A673 (cell line): ENCODE data around the gene DEUP1. TPM values are rescaled to one million over a fixed set of nuclear protein-coding genes. Genes with fewer than 3 reads are reported as not detected.

Source experiments
- BruUV-seq: library from RNA; stranded (reverse); fragments of 400-500 nt; replicated peaks from 2 replicates; lab custom pipeline; 2021; lab: Mats Ljungman, UMichigan
- CTCF ChIA-PET: fragments of 300-600 bp; sonication (Branson Sonifier 250); formaldehyde crosslinking; loops from one replicate; lab custom pipeline; 2022; ENCODE audit warnings: antibody characterized with exemption; lab: Charles Lee
- POLR2A ChIA-PET: fragments of 300-600 bp; sonication (Branson Sonifier 250); formaldehyde crosslinking; loops from one replicate; lab custom pipeline; 2022; ENCODE audit warnings: antibody characterized with exemption; ENCODE audit not compliant: low non-redundant PET; lab: Charles Lee
- DNase-seq: peaks from one replicate; pipeline ENCODE4 v3.0.0-alpha.2; 2015; ENCODE audit warnings: low spot score
- H3K27ac ChIP-seq: fragments of 200-600 bp; sonication (generic); 2 replicates; pipeline ENCODE4 v1.5.1; 2016; ENCODE audit warnings: mixed run types, low read depth, mild to moderate bottlenecking, mixed read lengths, antibody characterized with exemption, low read length; ENCODE audit not compliant: poor library complexity, severe bottlenecking
- H3K27me3 ChIP-seq: fragments of 200-600 bp; sonication (generic); replicated peaks from 2 replicates; pipeline ENCODE4 v1.6.1; 2017; ENCODE audit warnings: mixed run types, low read depth, mild to moderate bottlenecking, mixed read lengths, antibody characterized with exemption, low read length; ENCODE audit not compliant: insufficient read depth, poor library complexity
- H3K36me3 ChIP-seq: fragments of 200-600 bp; sonication (generic); 2 replicates; pipeline ENCODE4 v1.6.1; 2016; ENCODE audit warnings: mixed run types, mild to moderate bottlenecking, mixed read lengths, antibody characterized with exemption, low read length; ENCODE audit not compliant: insufficient read depth, poor library complexity, severe bottlenecking
- H3K4me1 ChIP-seq: fragments of 200-600 bp; sonication (generic); 2 replicates; pipeline ENCODE4 v1.6.1; 2017; ENCODE audit warnings: mixed run types, mild to moderate bottlenecking, mixed read lengths, antibody characterized with exemption, low read length; ENCODE audit not compliant: insufficient read depth, poor library complexity, severe bottlenecking
- H3K4me3 ChIP-seq: fragments of 200-600 bp; sonication (generic); 2 replicates; pipeline ENCODE4 v1.5.1; 2016; ENCODE audit warnings: low read depth, mixed run types, mild to moderate bottlenecking, mixed read lengths, low read length; ENCODE audit not compliant: poor library complexity, severe bottlenecking
- H3K9me3 ChIP-seq: fragments of 200-600 bp; sonication (generic); 2 replicates; pipeline ENCODE4 v1.6.1; 2016; ENCODE audit warnings: mixed run types, low read depth, mild to moderate bottlenecking, mixed read lengths, antibody characterized with exemption, low read length; ENCODE audit not compliant: poor library complexity, severe bottlenecking
- CTCF ChIP-seq: fragments of 300-800, 200-600 bp; sonication (generic); conservative IDR thresholded peaks from 2 replicates; pipeline ENCODE4 v1.5.1; 2017; ENCODE audit warnings: low read depth, mild to moderate bottlenecking, antibody characterized with exemption, low read length, moderate library complexity, mixed read lengths
- EZH2 ChIP-seq: fragments of 200-600 bp; sonication (generic); IDR thresholded peaks from 2 replicates; pipeline ENCODE4 v1.6.1; 2017; ENCODE audit warnings: borderline replicate concordance, low read depth, mild to moderate bottlenecking, mixed read lengths, antibody characterized with exemption, low read length; ENCODE audit not compliant: poor library complexity, severe bottlenecking
- intact Hi-C: fragments of 100-400 bp; cut with micrococcal nuclease; formaldehyde crosslinking; loops from one replicate; pipeline ENCODE4 v1.10.0; 2022; ENCODE audit not compliant: unreplicated experiment
- total RNA-seq: library from RNA; stranded (reverse); gene quantifications from 2 replicates; pipeline ENCODE4 v1.2.3, GENCODE V29; 2021

The DEUP1 gene
- total RNA-seq, 1 experiment from 2014 or later: not detected

DNA sequence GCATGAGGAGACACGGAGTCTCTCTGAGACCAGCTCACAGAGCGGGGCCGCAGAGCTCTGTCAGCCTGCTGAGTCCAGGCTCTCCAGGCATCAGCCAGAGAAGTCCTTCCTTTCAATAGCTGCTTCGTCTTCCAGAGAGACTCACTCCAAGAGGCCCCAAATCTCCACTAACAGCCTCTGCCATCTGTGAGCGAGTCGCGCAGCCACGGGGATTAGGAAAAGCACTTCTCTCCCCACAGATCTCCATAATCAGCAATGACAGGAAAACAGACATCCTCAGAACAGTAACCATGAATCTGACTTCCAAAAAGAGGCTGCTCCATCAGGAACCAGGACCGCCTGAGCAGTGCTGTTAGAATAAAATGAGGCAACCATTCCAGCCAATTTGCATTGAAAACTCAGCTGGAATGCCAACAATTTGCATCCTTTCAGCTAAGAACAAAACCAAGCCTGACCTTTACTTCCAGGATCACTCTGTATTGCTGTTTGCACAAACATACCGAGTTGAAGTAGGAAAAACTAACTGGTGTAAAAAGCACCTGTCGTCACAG is 147.2 kb downstream of the DEUP1 start:
- Histone ChIP-seq H3K4me3 (no peak overlapping the region), H3K9me3 (no peaks in the 10 kb centered on the region), H3K27me3 (no peaks in the 10 kb centered on the region), H3K27ac (no peak overlapping the region), H3K36me3 (no peaks in the 10 kb centered on the region), H3K4me1 (no peaks in the 10 kb centered on the region)
- ChIA-PET POLR2A (no interaction called here), CTCF (no interaction called here)
- intact Hi-C loops: no loop called here
- TF ChIP-seq CTCF (no peak), EZH2 (no peak)
- no peak for DNase-seq
- BruUV-seq: no TSS peak

GRCh38 chr11:93478841-93479240 is 148.3 kb downstream of the DEUP1 start:
- intact Hi-C loops: no loop called here
- Histone ChIP-seq H3K4me3 (no peak overlapping the region), H3K36me3 (no peaks in the 10 kb centered on the region), H3K4me1 (no peaks in the 10 kb centered on the region), H3K9me3 (no peaks in the 10 kb centered on the region), H3K27me3 (no peaks in the 10 kb centered on the region), H3K27ac (no peak overlapping the region)
- CTCF ChIA-PET: no interaction called here
- no peak for DNase-seq
- TF ChIP-seq CTCF (no peak), EZH2 (no peak)
- POLR2A ChIA-PET: no interaction called here
- no TSS peak for BruUV-seq

- TF ChIP-seq EZH2: no peak
- no peak for TF ChIP-seq CTCF
- CTCF ChIA-PET: no interaction called here
- H3K4me1 ChIP-seq: no peaks in the 10 kb centered on the region
These were observed 149.7 kb downstream of the DEUP1 start for GRCh38 chr11:93480256-93480655.

More at GRCh38 chr11:93480256-93480655, 149.7 kb downstream of the DEUP1 start:
- Histone ChIP-seq H3K9me3 (no peaks in the 10 kb centered on the region), H3K27ac (no peak overlapping the region), H3K27me3 (no peaks in the 10 kb centered on the region), H3K36me3 (no peaks in the 10 kb centered on the region), H3K4me3 (no peak overlapping the region)
- intact Hi-C loops: no loop called here
- BruUV-seq: no TSS peak
- DNase-seq: no peak
- POLR2A ChIA-PET: no interaction called here
